Subcutaneous abdominal adipose tissue (tissue), 5 donors: ENCODE results near the gene SRGAP2B.
"Not testable (repeated sequence)": the region's sequence is repeated elsewhere in the genome, so short reads cannot be mapped to it uniquely, and the experiment has no call there.

Experiments used
- H3K27ac ChIP-seq: one replicate; pipeline ENCODE4 v1.7.0; 2013; ENCODE audit warnings: low read depth, mild to moderate bottlenecking, inconsistent platforms, low read length, moderate library complexity
- H3K27me3 ChIP-seq, 5 donors: one replicate each; pipeline ENCODE4 v1.7.0; 2013; ENCODE audit warnings: low read length in 5 of 5, inconsistent platforms in 1 of 5; ENCODE audit not compliant: control insufficient read depth in 5 of 5, insufficient read depth in 4 of 5
- H3K36me3 ChIP-seq, 5 donors: one replicate each; pipeline ENCODE4 v1.7.0; 2013; ENCODE audit warnings: low read length in 5 of 5; ENCODE audit not compliant: control insufficient read depth in 5 of 5, insufficient read depth in 5 of 5
- H3K4me1 ChIP-seq, 5 donors: one replicate each; pipeline ENCODE4 v1.7.0; 2013; ENCODE audit warnings: low read length in 5 of 5, mild to moderate bottlenecking in 3 of 5, moderate library complexity in 1 of 5; ENCODE audit not compliant: control insufficient read depth in 5 of 5, insufficient read depth in 5 of 5
- H3K4me3 ChIP-seq, 5 donors: one replicate each; pipeline ENCODE4 v1.7.0; 2013; ENCODE audit warnings: low read length in 5 of 5, low read depth in 1 of 5
- H3K9ac ChIP-seq, 5 donors: one replicate each; pipeline ENCODE4 v1.7.0; 2013; ENCODE audit warnings: low read length in 5 of 5, mild to moderate bottlenecking in 4 of 5, moderate library complexity in 3 of 5
- H3K9me3 ChIP-seq, 5 donors: one replicate each; pipeline ENCODE4 v1.7.0; 2013; ENCODE audit warnings: low read length in 5 of 5; ENCODE audit not compliant: control insufficient read depth in 5 of 5
- donor health status: healthy.
- donor health status: healthy.
- donor health status: healthy.
- donor health status: healthy.
- donor health status: healthy.

SRGAP2B gene

DNA sequence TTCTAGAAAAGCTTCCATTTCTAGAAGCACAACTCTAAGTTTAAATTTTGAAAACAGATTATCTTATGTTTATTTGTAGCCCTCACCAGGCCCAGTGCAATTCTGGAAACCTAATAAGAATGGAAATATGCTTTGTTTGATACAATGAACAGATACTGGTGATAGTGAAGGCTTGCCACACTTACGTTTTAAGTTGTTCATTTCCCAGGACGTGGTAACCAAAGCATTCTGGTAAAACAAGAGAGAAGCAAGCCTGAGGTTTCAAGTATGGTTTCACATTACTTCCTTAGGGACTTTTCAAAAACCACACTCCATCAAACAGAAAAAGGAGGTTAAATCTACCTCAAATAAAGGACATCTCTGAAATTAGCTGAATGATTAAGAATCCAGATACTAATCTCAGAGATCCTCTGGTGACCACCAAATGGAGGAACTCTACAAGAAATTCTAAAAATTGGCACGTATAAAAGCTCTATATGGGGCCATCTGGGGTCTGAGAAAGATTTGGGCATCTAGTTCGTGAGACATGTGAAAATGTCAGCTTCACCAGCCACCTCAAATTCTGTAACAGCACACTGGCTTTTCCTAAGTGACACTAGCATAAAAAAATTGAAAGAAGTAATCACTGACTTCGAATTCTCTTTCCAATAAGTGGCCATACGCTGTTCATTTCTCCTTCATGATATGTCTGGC lies 164.9 kb downstream of the SRGAP2B start:
- not testable (repeated sequence) for H3K36me3 ChIP-seq, H3K9me3 ChIP-seq, H3K27me3 ChIP-seq, H3K4me3 ChIP-seq, H3K9ac ChIP-seq, H3K4me1 ChIP-seq, H3K27ac ChIP-seq

DNA sequence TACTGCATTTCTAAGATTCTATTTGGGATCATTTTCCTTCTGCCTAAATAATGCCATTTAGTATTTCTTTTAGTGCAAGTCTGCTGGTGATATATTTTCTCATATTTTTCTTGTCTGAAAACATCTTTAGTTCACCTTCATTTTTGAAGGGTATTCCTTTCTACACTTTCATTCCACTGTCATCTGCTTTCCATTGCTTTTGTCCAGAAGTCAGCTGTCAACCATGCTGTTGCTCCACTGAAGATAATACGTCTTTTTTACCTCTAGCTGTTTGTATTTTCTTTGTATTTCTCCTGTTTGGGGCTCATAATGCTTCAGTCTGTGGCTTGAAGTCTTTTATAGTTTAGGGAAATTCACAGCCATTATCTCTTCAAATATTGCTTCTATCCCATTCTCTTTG lies 167.8 kb downstream of the SRGAP2B start:
- H3K4me3 ChIP-seq, H3K36me3 ChIP-seq, H3K27me3 ChIP-seq, H3K4me1 ChIP-seq, H3K9ac ChIP-seq, H3K27ac ChIP-seq, H3K9me3 ChIP-seq: not testable (repeated sequence)

DNA sequence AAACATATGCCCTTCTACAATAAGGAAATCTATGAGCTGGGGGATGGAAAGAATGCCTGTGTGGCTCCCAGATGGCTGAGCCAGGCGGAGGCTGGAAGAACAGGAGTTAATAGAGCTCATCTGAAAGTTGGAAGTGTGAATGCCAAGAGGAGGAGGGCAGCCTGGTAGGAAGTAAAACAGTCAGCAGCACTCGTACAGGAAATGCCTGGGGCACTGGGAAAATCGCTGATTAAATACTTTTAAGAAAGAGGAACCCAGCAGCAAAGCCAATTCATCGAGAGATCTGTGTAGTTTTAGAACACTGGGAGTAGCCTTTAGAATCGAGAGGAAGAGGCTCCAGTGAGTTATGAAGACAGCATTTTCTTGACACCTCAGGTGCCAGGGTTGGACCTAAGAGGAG lies 171.5 kb downstream of the SRGAP2B start:
- H3K27ac ChIP-seq, H3K9me3 ChIP-seq, H3K4me3 ChIP-seq, H3K36me3 ChIP-seq, H3K27me3 ChIP-seq, H3K4me1 ChIP-seq, H3K9ac ChIP-seq: not testable (repeated sequence)

DNA sequence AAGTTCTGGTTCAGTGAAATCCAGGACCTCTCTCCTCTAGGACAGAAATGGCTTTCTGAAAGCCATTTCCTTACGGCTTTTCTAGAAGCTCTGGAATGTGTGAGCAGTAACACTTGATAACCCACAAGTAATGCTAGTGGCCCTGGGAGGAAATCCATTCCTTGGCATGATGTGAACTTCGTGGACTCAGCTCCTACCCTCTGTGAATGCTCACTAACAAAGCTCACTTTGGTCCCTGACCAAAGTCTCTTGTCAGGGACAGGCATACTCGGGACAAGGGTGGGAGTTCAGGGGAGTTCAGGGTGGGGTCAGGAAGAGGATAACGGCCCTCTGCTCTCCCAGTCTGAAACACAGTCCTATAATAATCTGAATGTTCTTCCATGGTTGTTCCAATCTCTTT lies 172.3 kb downstream of the SRGAP2B start:
- H3K9ac ChIP-seq, H3K4me3 ChIP-seq, H3K4me1 ChIP-seq, H3K9me3 ChIP-seq, H3K27ac ChIP-seq, H3K27me3 ChIP-seq, H3K36me3 ChIP-seq: not testable (repeated sequence)

DNA sequence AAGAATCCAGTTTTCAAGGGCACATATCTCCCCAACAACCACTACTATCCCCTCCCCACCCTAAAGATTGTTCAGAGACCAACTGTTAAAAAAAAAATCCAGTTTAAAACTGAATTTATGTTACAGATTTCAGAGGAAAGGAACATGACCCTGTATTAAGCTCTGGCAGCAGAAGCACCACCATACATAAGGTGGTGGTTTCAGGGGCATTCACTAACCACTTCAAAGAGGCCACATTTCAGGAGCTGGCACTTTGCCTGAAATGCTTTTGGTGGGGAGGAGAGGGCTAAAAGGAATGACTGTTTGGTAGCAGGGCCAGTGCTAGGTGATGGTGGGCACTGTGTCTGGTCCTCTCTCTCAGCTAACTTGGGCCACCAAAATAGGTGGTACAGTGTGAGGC lies 176.0 kb downstream of the SRGAP2B start:
- not testable (repeated sequence) for H3K36me3 ChIP-seq, H3K9ac ChIP-seq, H3K27ac ChIP-seq, H3K27me3 ChIP-seq, H3K4me3 ChIP-seq, H3K4me1 ChIP-seq, H3K9me3 ChIP-seq

DNA sequence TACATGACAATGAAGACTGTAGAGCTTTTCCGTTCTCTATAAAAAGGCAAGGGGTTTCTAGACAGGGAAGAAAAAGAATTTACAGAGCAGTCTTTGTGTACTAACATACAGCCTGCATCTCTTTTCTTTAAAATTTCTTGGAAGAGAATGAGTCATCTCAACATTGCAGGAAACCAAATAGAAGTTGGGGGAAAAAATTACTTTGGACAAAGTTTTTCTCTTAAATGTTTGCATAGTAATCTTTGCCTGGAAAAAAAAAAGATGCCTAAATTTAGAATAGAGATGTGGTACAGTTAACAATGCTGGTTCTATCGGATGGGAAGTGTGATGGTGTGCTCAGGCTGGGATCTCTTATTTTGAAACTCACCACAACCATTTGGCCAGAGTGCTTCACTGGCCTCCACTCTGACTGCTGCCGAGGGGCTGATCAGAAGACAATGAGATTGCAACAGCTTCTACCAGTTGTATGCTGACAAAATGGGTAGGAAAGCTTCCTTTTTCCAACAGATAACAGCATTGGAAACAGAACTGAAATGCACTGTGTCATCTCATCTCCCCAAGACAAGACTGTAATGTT lies 177.0 kb downstream of the SRGAP2B start:
- not testable (repeated sequence) for H3K9me3 ChIP-seq, H3K4me3 ChIP-seq, H3K4me1 ChIP-seq, H3K27me3 ChIP-seq, H3K36me3 ChIP-seq, H3K9ac ChIP-seq, H3K27ac ChIP-seq

DNA sequence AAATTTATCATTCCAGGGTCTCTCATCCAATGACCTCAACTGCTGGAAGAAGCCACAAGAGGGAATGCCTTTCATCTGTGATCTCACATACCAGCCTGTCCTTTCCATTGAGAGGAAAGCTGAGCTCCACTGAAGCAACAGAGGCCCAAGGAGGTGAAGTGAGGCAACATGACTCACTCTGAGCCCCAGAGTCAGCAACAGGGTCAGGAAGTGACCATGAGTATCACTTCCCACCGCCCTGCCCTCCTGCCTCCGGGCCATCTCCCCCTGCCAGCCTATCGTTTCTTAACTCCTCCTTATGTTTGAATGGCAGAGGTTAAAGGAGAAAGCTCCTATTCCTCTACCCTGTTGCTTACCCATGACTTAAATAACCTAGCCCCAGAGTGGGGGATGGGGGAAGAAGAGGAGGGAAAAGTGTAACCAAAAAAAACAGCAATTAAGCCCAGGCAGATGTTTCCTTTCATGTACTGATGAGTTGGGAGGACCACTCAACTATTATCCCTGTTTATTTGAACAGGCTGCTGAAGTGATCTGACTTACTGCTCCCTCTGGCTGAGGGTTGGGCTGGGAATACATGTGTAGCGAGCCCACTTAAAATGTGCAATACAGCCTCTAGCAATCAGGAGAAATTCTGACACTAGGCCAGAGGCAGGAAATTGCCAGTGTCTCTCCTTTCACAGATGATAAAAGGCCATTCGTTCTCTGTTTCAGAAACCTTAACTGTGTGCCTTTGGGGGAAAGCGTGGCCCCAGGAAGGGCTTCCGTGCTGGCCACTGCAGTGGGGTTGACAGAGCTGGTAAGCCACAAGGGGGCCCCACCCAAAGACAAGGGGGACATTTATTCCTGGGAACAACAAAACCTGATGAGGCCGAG lies 177.7 kb downstream of the SRGAP2B start:
- not testable (repeated sequence) for H3K36me3 ChIP-seq, H3K9ac ChIP-seq, H3K9me3 ChIP-seq, H3K4me3 ChIP-seq, H3K27me3 ChIP-seq, H3K27ac ChIP-seq, H3K4me1 ChIP-seq

DNA sequence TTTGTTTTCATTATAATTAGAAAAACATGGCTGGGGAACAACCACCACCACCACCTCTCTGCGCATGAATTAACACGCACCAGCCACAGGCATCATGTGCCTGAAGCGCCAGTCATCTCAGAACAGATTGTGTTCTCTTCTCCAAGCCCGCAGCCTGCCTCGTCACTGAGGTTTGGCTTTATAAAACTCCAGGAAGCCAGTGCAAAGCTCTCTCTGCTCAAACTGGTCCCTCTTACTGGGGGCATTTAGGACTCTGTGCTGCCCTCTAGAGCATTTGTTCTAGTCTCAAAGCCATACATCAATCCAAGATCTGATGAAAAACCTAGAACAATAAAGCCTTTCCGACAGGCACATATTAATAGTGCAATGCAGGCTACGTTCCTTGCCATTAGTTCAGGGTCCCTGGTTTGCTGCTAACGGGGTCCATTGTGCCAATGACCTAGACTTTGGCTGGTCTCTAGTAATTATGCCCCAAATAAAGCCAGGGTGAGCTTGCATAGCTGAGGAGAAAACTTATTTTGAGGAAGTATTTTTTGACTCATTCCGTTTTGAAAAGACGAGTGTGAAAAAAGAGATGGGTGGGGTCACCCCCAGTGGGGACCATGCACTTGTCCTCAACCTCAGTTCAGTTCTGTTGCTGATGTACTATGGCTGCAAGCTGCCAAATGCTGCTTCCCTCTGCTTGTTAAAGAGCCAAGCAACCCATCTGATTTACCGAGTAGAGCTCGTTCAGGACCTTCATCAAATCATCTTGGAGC lies 181.0 kb downstream of the SRGAP2B start:
- H3K9ac ChIP-seq, H3K27me3 ChIP-seq, H3K27ac ChIP-seq, H3K4me3 ChIP-seq, H3K36me3 ChIP-seq, H3K4me1 ChIP-seq, H3K9me3 ChIP-seq: not testable (repeated sequence)

DNA sequence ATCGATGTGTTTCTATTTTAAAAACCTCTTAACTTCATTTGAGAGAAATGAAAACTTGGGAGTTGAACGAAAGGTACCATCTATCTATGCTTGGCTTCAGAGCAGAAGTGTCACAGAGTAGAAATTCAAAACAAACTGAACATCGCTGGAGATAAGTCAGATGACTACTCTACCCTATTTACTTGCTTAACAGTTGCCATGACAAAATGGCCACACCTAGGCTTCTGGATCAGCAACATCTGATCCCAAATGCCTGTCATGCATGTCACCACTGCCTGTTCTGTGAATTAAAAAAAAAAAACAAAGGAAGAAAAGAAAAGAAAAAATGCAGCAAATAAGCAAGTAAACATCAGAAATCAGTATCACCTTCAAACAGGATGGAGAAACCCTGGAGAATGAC lies 181.7 kb downstream of the SRGAP2B start:
- H3K4me3 ChIP-seq, H3K9me3 ChIP-seq, H3K4me1 ChIP-seq, H3K9ac ChIP-seq, H3K27ac ChIP-seq, H3K36me3 ChIP-seq, H3K27me3 ChIP-seq: not testable (repeated sequence)

DNA sequence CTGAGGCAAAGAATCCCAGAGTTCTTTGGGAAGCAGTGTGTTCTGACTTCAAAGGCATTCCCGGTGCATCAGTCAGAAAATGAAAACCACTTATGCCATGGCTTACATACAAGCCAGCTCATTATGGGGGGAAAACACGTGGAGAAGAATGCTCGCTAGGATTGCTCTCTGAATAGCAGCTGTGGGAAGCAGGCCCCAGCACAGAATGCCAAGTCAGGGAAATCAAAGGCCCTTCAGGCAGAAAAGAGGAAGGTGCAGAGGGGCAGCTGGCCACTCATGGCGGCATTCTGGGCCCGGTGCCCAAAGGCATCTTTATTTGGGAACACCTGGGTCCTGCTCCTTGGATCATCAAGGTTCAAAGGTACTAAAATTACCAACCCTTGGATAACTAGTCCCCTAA lies 184.4 kb downstream of the SRGAP2B start:
- H3K9ac ChIP-seq, H3K27ac ChIP-seq, H3K36me3 ChIP-seq, H3K27me3 ChIP-seq, H3K4me1 ChIP-seq, H3K4me3 ChIP-seq, H3K9me3 ChIP-seq: not testable (repeated sequence)
